ENCODE measurements around the gene ALLC. TPM values are rescaled to one million over a fixed set of nuclear protein-coding genes. Genes with fewer than 3 reads are reported as not detected.

Gene ALLC
- total RNA-seq, 1 experiment from 2014 or later, result not detected

GRCh38 chr2:3680548-3681345, 22.7 kb downstream of the ALLC start:
- intact Hi-C loops (cut with micrococcal nuclease), result no loop called here
- Histone ChIP-seq H3K9me3 (ENCODE audit: low read length) (no peaks in the 10 kb centered on the region), H3K27ac (ENCODE audit: low read length) (no peak overlapping the region), H3K4me1 (ENCODE audit: insufficient read depth, low read length) (no peaks in the 10 kb centered on the region), H4K20me1 (ENCODE audit: low read length) (no peaks in the 10 kb centered on the region), H3K9me2 (replicated peaks; ENCODE audit: low read length) (no peaks in the 10 kb centered on the region), H3K4me3 (ENCODE audit: low read length) (no peak overlapping the region), H3K27me3 (ENCODE audit: low read length) (peaks cover 47% of the 10 kb centered on the region), H3K4me2 (ENCODE audit: low read length) (no peak overlapping the region), H3K9ac (ENCODE audit: low read length) (no peak overlapping the region), H3K79me2 (ENCODE audit: low read length) (no peaks in the 10 kb centered on the region), H2AFZ (ENCODE audit: low read length) (no peak overlapping the region), H3K36me3 (ENCODE audit: low read depth, low read length) (no peaks in the 10 kb centered on the region), H3F3A (ENCODE audit: low read length, unreplicated experiment) (no peaks in the 10 kb centered on the region)
- ChIA-PET POLR2A (ENCODE audit: unreplicated experiment) (no interaction called here), CTCF (no interaction called here)
- TF ChIP-seq EZH2 (IDR thresholded peaks at IDR 0.05; ENCODE audit: low read length, unreplicated experiment), result no peak
- no peak for TF ChIP-seq EZH2phosphoT487 (IDR thresholded peaks at IDR 0.05; ENCODE audit: borderline replicate concordance, low read length)
- no peak for TF ChIP-seq CTCF (conservative IDR thresholded peaks at IDR 0.05; ENCODE audit: low read depth, low read length)
- BruUV-seq (replicated peaks), result no TSS peak
- DNase-seq (no peak), ATAC-seq (no peak)

GRCh38 chr2:3681625-3682024, 23.6 kb downstream of the ALLC start:
- CTCF ChIA-PET, result no interaction called here
- no TSS peak for BruUV-seq (replicated peaks)
- H3F3A ChIP-seq (ENCODE audit: low read length, unreplicated experiment), result no peaks in the 10 kb centered on the region
- no peaks in the 10 kb centered on the region for H3K9me2 ChIP-seq (replicated peaks; ENCODE audit: low read length)
- no peak for ATAC-seq
- no peak overlapping the region for H2AFZ ChIP-seq (ENCODE audit: low read length)
- peaks cover 47% of the 10 kb centered on the region for H3K27me3 ChIP-seq (ENCODE audit: low read length)
- POLR2A ChIA-PET (ENCODE audit: unreplicated experiment), result no interaction called here
- no peaks in the 10 kb centered on the region for H3K9me3 ChIP-seq (ENCODE audit: low read length)
- intact Hi-C loops (cut with micrococcal nuclease), result no loop called here
- TF ChIP-seq EZH2phosphoT487 (IDR thresholded peaks at IDR 0.05; ENCODE audit: borderline replicate concordance, low read length), result no peak
- TF ChIP-seq EZH2 (IDR thresholded peaks at IDR 0.05; ENCODE audit: low read length, unreplicated experiment), result no peak
- no peak for TF ChIP-seq CTCF (conservative IDR thresholded peaks at IDR 0.05; ENCODE audit: low read depth, low read length)
- no peak overlapping the region for H3K4me3 ChIP-seq (ENCODE audit: low read length)
- H4K20me1 ChIP-seq (ENCODE audit: low read length), result no peaks in the 10 kb centered on the region
- H3K79me2 ChIP-seq (ENCODE audit: low read length), result no peaks in the 10 kb centered on the region
- no peaks in the 10 kb centered on the region for H3K4me1 ChIP-seq (ENCODE audit: insufficient read depth, low read length)
- no peak for DNase-seq
- no peaks in the 10 kb centered on the region for H3K36me3 ChIP-seq (ENCODE audit: low read depth, low read length)
- no peak overlapping the region for H3K4me2 ChIP-seq (ENCODE audit: low read length)
- no peak overlapping the region for H3K27ac ChIP-seq (ENCODE audit: low read length)
- no peak overlapping the region for H3K9ac ChIP-seq (ENCODE audit: low read length)

DNA sequence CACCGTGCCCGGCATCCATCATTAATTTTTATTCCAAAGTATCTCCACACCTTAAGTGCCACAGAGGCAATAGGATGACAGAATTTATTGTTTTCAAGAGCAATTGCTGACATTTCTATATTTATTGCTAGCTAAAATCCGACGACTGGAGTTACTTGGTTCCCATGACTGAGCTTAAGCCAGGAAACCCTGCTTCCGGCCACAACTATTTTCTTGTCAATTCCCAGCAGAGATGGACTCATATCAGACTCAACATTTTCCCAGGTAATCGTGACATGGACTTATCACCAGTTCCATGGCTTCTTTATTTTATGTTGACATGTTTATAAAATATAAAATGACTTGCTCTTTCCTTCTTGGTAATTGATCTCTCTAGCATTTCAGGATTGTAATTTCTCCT, 24.8 kb downstream of the ALLC start:
- ChIA-PET CTCF (no interaction called here), POLR2A (ENCODE audit: unreplicated experiment) (no interaction called here)
- no peak for TF ChIP-seq EZH2phosphoT487 (IDR thresholded peaks at IDR 0.05; ENCODE audit: borderline replicate concordance, low read length)
- TF ChIP-seq CTCF (conservative IDR thresholded peaks at IDR 0.05; ENCODE audit: low read depth, low read length), result no peak
- TF ChIP-seq EZH2 (IDR thresholded peaks at IDR 0.05; ENCODE audit: low read length, unreplicated experiment), result no peak
- H3K79me2 ChIP-seq (ENCODE audit: low read length), result no peaks in the 10 kb centered on the region
- H3K27ac ChIP-seq (ENCODE audit: low read length), result no peak overlapping the region
- no TSS peak for BruUV-seq (replicated peaks)
- ATAC-seq, result no peak
- H3K36me3 ChIP-seq (ENCODE audit: low read depth, low read length), result no peaks in the 10 kb centered on the region
- no peak overlapping the region for H2AFZ ChIP-seq (ENCODE audit: low read length)
- intact Hi-C loops (cut with micrococcal nuclease), result no loop called here
- H3K9me3 ChIP-seq (ENCODE audit: low read length), result no peaks in the 10 kb centered on the region
- no peaks in the 10 kb centered on the region for H3F3A ChIP-seq (ENCODE audit: low read length, unreplicated experiment)
- H3K9ac ChIP-seq (ENCODE audit: low read length), result no peak overlapping the region
- peaks cover 38% of the 10 kb centered on the region for H3K27me3 ChIP-seq (ENCODE audit: low read length)
- DNase-seq, result no peak
- H3K4me3 ChIP-seq (ENCODE audit: low read length), result no peak overlapping the region
- H3K4me2 ChIP-seq (ENCODE audit: low read length), result no peak overlapping the region
- H3K9me2 ChIP-seq (replicated peaks; ENCODE audit: low read length), result no peaks in the 10 kb centered on the region
- H4K20me1 ChIP-seq (ENCODE audit: low read length), result no peaks in the 10 kb centered on the region
- no peaks in the 10 kb centered on the region for H3K4me1 ChIP-seq (ENCODE audit: insufficient read depth, low read length)

Data from PC-3 (cell line).